GM12875 (cell line): ENCODE results near the gene FMOD.

Experiments used
- H3K4me3 ChIP-seq: one replicate; pipeline ENCODE4 v1.5.1; 2011; ENCODE audit warnings: low read depth, low read length, control low read depth
- CTCF ChIP-seq: IDR thresholded peaks from 2 replicates; pipeline ENCODE4 v1.5.1; 2011; ENCODE audit warnings: low read depth, mild to moderate bottlenecking, control low read depth, inconsistent platforms, low read length, moderate library complexity, borderline replicate concordance; ENCODE audit not compliant: insufficient read depth

FMOD gene

GRCh38 chr1:203360547-203361185 is 9.7 kb upstream of the FMOD start:
- no peak for TF ChIP-seq CTCF
- no peak overlapping the region for H3K4me3 ChIP-seq

GRCh38 chr1:203359010-203359571 is 8.2 kb upstream of the FMOD start:
- no peak for TF ChIP-seq CTCF
- H3K4me3 ChIP-seq, result no peak overlapping the region

GRCh38 chr1:203354246-203354645 is 3.3 kb upstream of the FMOD start:
- TF ChIP-seq CTCF, result no peak
- no peak overlapping the region for H3K4me3 ChIP-seq

- H3K4me3 ChIP-seq, result no peak overlapping the region
- TF ChIP-seq CTCF, result no peak
Measured at GRCh38 chr1:203353486-203353885, 2.6 kb upstream of the FMOD start.

GRCh38 chr1:203349773-203350524 is 973 bp downstream of the FMOD start:
- H3K4me3 ChIP-seq, result no peak overlapping the region
- TF ChIP-seq CTCF, result no peak

- no peak overlapping the region for H3K4me3 ChIP-seq
- no peak for TF ChIP-seq CTCF
Measured at GRCh38 chr1:203349166-203349565, 1.8 kb downstream of the FMOD start.

- no peak for TF ChIP-seq CTCF
- no peak overlapping the region for H3K4me3 ChIP-seq
Measured at GRCh38 chr1:203346769-203347102, 4.2 kb downstream of the FMOD start.
